GM19395 (cell line): ENCODE measurements around the gene FNDC3B.

Experiments used
- ATAC-seq: cut with Tn5 transposase; IDR thresholded peaks from one replicate; pipeline ENCODE4 v1.9.1; 2021; ENCODE audit warnings: mild to moderate bottlenecking, moderate library complexity; ENCODE audit not compliant: unreplicated experiment

FNDC3B gene

DNA sequence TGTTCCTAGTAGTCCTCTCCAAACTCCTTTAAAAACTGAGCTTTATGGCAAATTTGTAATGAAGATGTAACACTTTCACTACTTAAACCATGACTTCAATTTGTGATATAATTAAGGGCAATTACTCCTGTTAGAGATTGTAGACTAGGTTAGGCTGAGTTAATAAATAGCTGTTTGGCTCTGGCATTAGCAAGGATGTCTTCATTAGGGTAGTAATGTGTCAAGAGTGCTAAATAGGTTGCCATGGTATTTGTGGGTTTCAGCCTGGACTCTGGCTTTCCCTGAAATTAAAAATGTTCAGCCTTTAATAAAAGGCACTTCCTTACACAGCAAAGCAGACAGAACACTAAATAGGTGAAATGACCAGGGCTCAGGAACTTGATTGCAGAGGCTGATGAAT lies 337.0 kb downstream of the FNDC3B start:
- no peak for ATAC-seq

GRCh38 chr3:172376881-172377280 lies 337.5 kb downstream of the FNDC3B start:
- no peak for ATAC-seq

- no peak for ATAC-seq
Measured at GRCh38 chr3:172378439-172378838, 339.1 kb downstream of the FNDC3B start.

DNA sequence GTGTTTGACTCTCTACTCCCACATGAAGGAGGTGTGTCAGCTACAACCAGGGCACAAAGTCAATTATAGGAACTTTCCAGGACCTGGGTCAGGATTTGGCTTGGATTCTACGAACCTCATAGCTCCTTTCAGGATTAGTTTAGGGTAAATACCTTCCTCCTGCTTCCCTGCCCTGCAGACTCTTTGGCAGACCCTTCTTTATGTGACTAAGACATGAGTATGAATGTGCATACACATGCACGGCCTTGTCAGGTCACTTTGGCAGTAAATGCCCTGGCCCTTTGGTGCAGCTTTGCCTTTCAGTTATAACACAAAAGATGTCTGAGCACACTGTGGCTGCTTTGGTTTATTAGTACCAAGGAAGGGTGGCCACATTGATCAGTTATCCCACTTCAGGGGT lies 340.0 kb downstream of the FNDC3B start:
- ATAC-seq: no peak

DNA sequence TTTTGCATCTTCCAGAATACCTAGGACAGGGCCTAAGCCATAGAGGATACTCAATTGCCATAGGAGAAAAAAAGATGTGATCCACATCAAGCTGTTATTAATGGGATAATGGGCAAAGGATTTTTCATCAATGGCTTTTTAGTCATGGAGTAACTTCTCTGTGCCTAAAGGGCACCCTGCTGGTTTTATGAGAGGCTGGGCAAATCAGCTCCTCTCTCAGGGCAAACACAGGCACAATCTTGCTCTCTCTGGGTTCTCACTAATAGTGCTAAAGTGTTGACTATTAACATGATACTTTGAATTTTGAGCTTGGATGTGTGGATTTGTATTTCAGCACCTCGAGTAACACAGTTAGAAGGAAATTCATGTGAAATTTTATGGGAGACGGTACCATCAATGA lies 341.3 kb downstream of the FNDC3B start:
- ATAC-seq: no peak

GRCh38 chr3:172383306-172383796 lies 344.0 kb downstream of the FNDC3B start:
- ATAC-seq: no peak

GRCh38 chr3:172384836-172385235 lies 345.5 kb downstream of the FNDC3B start:
- ATAC-seq: no peak

- ATAC-seq: no peak
Measured at GRCh38 chr3:172387728-172388127, 348.4 kb downstream of the FNDC3B start.

- no peak for ATAC-seq
Measured at GRCh38 chr3:172388412-172389078, 349.2 kb downstream of the FNDC3B start.

GRCh38 chr3:172390792-172391191 lies 351.4 kb downstream of the FNDC3B start:
- ATAC-seq: no peak

DNA sequence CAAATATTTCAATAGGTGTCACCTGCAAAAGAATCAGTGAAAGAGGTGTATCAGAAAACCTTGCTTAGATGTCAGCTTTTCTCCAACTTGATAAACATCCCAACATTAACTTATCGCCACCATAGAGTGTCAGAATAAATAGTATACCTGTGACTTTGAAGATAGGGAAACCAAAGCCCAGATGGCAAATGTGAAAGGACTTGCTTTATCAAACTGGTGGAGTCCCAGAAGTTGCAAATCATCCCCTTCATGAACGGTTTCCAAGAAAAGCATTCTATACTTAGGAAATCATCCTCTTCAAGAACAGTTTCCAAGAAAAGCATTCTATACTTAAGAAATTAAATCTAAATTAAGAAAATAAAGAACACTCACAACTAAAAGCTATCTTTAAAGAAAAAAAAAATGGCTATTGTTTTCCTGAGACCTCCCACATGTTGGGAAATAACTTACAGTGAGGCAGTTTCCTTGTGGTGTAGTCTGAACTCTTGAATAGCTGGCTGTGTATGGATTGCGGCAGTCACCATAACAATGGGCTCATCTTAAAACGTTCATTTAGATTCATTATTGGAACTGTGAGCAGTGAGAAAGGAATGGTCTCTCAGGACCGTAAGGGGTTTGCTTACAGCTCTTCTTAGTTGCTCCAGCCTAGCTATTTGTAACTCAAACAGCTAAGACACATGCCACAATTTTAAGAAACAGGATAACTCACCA lies 352.4 kb downstream of the FNDC3B start:
- ATAC-seq: no peak

DNA sequence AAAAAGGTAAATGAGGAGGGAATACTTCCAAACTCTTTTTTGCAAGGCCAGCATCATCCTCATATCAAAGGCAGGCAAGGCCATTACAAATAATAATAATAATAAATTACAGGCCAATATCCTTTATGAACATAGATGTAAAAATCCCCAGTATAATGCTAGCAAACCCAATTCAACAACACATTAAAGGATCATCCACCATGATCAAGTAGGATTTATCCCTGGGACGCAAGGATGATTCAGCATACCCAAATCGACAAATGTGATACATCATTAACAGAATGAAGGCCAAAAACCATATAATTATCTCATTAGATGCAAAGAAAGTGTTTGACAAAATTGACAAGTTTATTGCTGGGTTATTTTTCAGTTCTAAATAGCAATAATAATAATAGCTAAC lies 355.3 kb downstream of the FNDC3B start:
- no peak for ATAC-seq

DNA sequence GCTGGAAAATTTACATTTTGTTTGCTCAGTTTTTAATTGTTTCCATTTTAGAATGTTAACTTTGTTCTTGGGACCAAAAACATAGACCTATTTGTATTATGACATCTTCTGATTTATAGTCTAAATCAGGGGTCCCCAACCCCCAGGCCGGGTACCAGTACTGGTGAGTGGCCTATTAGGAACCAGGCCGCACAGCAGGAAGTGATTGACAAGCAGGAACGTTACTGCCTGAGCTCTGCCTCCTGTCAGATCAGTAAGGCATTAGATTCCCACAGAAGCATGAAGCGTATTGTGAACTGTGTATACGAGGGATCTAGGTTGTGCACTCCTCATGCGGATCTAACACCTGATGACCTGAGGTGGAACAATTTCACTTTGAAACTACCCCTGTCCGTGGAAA lies 357.0 kb downstream of the FNDC3B start:
- ATAC-seq: no peak

GRCh38 chr3:172397716-172398405 lies 358.5 kb downstream of the FNDC3B start:
- no peak for ATAC-seq

GRCh38 chr3:172398484-172398883 lies 359.1 kb downstream of the FNDC3B start:
- ATAC-seq: no peak

DNA sequence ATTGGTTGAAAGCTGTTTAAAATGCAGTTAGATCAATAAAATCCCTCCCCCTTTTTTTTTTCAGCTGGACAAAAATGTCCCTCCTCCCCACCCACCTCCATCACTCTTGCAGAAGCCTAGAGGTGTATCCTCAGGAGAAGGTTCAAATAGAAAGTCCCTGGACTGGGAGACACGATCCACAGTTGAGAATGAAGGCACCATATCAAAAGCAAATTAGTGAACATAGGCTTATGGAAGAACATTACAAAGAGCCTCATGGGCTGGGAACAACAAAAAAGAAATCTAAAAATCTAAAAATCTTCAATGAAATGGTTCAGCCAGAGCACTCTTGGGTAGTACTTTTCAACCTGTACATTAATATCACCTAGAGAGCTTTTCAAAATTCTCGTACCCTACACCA lies 362.7 kb downstream of the FNDC3B start:
- no peak for ATAC-seq

DNA sequence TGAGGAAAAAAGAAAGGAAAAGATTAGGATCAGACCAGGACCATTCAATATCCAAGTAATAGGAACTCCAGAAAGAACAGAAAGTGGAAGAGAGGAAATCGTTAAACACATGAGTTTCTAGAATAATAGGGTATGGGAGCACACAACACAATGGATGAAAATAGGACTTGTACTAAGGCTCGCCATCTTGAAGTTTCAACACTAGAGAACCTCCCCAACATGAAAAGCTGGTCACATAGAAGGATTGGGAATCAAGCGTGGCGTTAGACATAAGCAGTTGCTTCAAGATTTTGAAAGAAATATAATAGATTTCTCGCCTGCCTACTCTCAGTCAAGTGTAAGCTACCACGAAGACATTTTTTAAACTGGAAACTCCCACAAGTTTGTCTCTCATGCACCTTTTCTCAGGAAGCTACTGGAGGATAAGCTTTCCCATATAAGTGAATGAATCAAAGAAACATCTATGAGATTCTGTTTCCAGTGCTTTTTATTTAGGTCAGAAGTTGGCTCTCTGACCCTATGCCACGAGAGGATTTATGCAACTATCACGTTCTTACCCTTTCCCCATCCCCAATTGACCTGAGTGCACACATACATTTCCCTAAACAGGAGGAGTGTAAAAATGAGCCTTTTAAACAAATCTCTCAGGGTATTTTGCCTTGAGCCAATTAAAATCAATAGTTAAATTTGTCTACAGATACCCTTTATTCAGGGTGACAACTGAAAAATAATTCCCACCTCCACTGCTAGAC lies 363.7 kb downstream of the FNDC3B start:
- ATAC-seq: no peak

DNA sequence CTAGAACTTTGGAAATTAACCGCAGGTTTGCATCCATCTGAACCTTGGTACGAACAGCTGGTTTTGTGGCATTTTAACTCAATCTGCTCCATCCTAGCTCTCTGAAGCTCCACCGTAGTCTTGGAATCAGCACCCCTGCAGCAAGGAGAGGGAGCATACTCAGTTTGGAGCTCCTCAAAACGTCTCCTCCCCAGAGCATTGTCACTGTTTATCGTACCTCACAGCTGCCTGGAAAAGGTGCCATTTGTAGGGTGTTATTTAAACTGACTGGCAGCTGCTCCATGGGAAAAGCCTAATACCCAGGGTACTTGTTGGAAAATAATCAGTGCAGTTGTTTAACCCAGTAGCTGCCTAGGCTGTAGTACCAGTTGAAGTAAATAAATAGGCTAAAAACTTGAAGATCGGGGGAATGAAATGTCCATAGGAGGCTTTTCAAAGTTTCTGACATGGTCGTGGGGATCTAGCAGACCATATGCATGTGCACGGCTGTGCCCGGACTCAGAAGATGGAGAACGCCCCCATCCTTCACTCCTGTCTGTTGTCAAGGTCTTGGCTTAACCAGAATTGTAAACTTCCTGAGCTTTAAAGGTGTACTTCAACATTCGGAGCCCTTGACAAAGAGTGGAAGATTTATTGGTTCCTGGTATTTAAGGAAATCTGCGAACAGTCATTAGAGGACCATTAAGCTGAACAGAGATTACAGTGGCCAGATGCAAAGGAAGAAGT lies 365.0 kb downstream of the FNDC3B start:
- no peak for ATAC-seq

GRCh38 chr3:172405914-172406313 lies 366.5 kb downstream of the FNDC3B start:
- no peak for ATAC-seq

- no peak for ATAC-seq
Measured at GRCh38 chr3:172407872-172408271, 368.5 kb downstream of the FNDC3B start.
